Stimulated activated effector memory CD8-positive, alpha-beta T cell treated with anti-CD3 and anti-CD28 coated beads, Interleukin-12 subunit alpha, Interleukin-12 subunit beta, amount 100 ng/mL, for 72 hours (primary cell): Measurements from ENCODE around the gene TOR3A.

Experiments used
- ATAC-seq: fragments of 150-1000 bp; cut with Tn5 transposase; 2 replicates; pipeline ENCODE4 v1.10.0; 2021
- DNase-seq, 2 donors: peaks; one replicate each; pipeline ENCODE4 v3.0.0; 2021 to 2022; ENCODE audit warnings: low spot score in 2 of 2
- H3K27ac Mint-ChIP-seq: one replicate; pipeline ENCODE4 v1.8.0; 2022; ENCODE audit warnings: mild to moderate bottlenecking, mixed read lengths
- H3K36me3 Mint-ChIP-seq: one replicate; pipeline ENCODE4 v1.8.0; 2022; ENCODE audit warnings: mild to moderate bottlenecking, mixed read lengths
- H3K4me1 Mint-ChIP-seq: one replicate; pipeline ENCODE4 v1.8.0; 2022; ENCODE audit warnings: mixed read lengths
- H3K4me3 Mint-ChIP-seq: one replicate; pipeline ENCODE4 v1.8.0; 2022; ENCODE audit warnings: mild to moderate bottlenecking, mixed read lengths
- H3K9me3 Mint-ChIP-seq: one replicate; pipeline ENCODE4 v1.8.0; 2022; ENCODE audit warnings: mixed read lengths

TOR3A gene

DNA sequence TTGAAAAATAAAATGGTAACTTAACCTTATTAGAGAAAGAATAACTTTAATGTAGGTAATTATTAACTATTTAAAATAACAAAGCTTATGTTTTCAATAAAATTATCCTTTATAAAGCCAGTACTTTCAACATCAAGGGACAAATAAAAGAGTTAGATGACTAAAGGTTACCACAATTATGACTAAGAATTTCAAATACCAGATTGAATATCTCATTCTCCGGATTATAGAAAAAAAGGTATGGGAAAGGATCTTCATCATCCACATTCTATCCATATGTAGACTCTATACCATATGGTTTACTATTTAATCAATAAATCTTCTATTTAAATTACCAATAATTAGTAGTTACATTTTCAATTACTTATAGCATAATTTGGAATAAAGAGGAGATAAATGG is 62.8 kb downstream of the TOR3A start:
- no peak for DNase-seq
- H3K27ac Mint-ChIP-seq: no peak overlapping the region
- no peaks in the 10 kb centered on the region for H3K36me3 Mint-ChIP-seq
- no peaks in the 10 kb centered on the region for H3K9me3 Mint-ChIP-seq
- no peak for ATAC-seq
- H3K4me3 Mint-ChIP-seq: no peak overlapping the region
- H3K4me1 Mint-ChIP-seq: peaks cover 27% of the 10 kb centered on the region

DNA sequence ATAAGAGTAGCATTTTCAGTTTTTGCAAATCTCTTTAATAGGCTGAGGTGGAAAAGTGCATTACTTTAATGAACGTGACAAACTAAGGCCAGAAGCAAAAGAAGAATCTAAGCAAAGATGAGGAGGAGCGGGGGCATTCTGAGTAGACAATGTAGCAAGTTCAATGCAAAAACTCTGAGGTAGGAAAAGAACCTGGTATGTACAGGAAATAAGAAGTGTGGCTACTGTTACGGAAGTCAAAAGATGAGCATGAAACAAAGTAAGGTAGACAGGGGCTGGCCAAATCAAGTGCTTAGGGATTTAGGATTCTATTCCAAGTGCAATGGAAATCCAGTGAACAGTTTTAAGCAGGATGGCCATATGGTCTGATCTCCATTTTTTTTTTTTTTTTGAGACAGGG is 63.7 kb downstream of the TOR3A start:
- DNase-seq (no peak), ATAC-seq (no peak)
- Mint-ChIP-seq H3K4me3 (no peak overlapping the region), H3K4me1 (peaks cover 19% of the 10 kb centered on the region), H3K9me3 (no peaks in the 10 kb centered on the region), H3K27ac (no peak overlapping the region), H3K36me3 (no peaks in the 10 kb centered on the region)
